Amniotic stem cell (primary cell): ENCODE results near the gene NEU1.
"Not testable (repeated sequence)": the region's sequence is repeated elsewhere in the genome, so short reads cannot be mapped to it uniquely, and the experiment has no call there.

ENCODE experiments used
- DNase-seq: peaks from one replicate; lab custom pipeline; 2025; lab: John Stamatoyannopoulos, UW

Gene NEU1

GRCh38 chr6:31874084-31874670 lies 11.6 kb upstream of the NEU1 start:
- no peak for DNase-seq

DNA sequence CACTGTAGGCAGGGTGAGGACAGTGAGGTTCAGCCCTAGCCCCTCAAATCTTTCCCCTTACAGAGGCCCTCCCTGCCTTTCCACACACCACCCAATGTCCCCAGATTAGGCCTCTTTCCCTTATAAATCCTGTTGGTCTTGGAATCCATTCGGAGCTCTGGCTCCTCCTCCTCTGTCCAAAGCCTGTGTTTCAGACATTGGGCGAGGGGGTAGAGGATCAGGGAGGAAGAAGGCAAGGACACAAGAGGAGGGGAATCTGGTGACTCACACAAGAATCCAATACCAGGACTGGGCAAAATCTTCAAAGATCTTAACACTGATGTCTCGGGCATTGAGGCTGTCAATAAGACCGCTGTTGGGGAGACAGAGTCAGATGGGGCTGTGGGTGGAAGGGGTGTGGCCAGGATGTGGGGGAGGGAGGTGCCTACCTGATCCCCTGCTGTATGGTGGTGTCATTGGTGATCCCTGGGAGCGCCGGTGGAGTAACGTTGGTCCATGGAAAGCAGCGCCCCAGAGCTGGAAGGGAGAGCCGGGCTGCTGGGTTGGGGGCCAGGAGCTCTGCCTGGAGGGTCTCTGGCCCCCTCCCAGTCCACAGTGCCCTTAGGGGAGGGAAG lies 8.5 kb upstream of the NEU1 start:
- no peak for DNase-seq

DNA sequence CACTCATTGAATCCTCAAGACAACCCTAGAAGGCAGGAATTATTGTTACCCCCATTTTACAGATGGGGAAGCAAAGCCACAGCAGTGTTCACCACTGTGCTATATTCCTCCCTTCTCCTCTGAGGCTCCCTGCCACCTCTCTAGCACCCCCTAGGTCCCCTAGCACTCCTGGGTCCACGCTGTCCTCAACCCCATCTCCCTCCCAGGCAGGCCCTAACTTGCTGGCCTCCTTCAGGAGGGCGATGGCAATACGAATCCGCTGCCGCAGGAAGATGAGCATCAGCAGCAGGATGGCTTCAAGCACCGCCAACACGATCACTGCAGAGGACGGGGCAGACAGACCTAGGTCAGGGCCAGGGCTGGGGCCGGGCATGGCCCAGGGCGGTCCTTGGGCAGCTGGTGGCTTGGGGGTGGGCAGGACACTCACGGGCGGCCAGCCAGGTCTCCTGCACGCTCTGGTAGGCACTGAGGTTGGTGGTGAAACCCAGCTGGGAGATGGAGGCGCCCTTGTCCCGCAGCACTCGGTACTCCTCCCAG lies 7.8 kb upstream of the NEU1 start:
- DNase-seq = no peak

DNA sequence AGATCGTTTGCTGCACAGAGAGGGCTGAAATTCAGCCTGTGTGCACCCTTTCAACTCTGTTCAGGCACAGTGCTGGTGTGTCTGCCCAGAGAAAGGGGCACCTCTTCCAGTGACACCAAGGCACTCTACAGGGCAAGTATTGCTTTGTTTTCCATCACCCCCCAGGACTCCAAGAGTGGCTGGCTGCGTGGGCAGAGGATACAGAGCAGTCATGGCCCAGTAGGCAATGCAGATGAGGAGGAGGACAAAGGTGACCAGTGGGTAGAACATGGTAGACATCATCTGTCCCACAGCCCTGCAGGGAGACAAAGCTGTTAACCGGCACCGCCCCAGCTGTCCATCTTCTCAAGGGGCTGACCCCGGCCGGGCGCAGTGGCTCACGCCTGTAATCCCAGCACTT lies 6.7 kb upstream of the NEU1 start:
- DNase-seq = no peak

DNA sequence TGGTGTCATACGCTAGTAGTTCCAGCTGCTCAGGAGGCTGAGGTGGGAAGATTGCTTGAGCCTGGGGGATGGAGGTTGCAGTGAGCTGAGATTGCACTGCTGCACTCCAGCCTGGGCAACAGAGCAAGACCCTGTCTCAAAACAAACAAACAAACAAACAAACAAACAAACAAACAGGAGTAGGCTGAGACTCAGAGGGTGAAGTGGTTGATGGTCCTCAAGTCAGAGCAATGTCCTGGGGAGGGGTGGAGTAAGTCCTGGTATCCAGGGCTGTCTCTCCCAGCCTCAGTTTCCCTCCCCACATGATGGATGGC lies 6.0 kb upstream of the NEU1 start:
- DNase-seq = not testable (repeated sequence)

DNA sequence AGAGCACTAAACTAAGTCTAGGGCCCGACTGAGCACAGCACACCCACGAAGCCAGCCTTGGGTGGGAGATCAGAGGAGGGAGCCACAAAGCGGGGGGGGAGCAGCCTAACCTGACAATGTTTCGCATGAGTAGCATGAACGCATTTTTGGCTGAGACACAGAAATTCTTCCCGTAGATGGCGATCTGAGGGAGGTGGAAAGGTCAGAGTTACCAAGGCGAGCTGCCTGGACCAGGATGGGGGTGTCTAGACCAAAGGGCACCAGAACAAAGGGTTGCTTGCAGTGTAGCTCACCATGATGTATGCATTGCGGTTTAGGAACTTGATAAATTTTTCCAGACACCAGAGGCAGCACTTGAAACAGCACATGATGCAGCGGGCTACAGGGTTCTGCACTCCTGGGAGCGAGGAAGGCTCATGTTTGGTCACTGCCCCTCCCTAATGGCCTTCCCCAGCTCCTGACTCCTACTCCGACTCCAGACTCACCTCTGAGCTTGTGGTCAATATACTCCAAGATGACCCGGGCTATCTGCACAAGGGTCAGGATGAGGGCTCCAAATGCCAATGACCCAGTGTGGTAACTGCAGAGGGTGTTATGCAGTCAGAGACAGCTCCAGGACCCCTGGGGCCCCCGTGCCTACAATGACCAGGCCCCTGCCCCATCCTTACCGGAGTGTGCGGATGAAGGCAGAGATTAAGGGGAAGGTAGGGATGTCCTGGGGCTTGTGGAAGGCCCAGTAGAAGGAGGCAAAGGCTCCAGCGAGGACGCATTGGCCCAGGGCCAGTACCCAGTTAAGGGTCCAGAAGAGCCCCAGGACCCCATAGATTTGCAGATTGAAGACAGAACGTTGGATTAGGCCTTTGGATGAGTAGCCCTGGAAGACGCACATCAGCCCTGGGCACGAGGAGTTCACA lies 2.8 kb upstream of the NEU1 start:
- DNase-seq = no peak

DNA sequence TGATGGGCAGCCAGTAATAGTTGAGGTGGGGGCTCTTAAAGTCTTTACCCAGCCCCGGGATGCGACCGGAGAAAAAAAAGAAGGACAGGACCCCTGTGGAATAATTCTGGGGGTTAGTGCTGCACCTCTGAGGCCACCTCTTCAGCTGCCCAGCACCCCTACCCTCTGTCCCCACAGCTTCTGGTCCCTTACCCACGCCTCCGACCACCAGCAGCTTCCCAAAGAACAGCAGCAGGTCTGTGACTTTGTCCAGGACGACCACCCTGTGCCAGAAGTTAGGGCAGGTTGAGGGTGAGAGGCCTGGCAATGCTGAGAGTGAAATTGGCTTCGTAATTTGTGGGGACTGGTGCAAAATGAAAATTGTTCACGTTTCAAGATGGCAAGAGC lies 2.2 kb upstream of the NEU1 start:
- no peak for DNase-seq

DNA sequence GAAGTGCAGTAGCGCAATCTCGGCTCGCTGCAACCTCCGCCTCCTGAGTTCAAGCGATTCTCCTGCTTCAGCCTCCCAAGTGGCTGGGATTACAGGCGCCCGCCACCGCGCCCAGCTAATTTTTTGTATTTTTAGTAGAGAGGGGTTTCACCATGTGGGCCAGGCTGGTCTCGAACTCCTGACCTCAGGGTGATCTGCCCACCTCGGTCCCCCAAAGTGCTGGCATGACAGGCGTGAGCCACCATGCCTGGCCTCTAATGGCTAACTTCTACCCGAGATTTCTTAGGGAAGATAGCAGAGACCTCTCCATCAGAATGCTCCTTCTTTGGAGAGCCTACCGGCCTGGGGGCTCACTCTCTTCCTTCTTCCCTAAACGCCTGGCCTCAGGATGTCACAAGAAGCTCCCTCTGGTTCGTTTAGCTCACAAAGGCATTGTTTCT lies 1.5 kb upstream of the NEU1 start:
- not testable (repeated sequence) for DNase-seq

- no peak for DNase-seq
Observed at GRCh38 chr6:31861919-31862343, 690 bp downstream of the NEU1 start.

DNA sequence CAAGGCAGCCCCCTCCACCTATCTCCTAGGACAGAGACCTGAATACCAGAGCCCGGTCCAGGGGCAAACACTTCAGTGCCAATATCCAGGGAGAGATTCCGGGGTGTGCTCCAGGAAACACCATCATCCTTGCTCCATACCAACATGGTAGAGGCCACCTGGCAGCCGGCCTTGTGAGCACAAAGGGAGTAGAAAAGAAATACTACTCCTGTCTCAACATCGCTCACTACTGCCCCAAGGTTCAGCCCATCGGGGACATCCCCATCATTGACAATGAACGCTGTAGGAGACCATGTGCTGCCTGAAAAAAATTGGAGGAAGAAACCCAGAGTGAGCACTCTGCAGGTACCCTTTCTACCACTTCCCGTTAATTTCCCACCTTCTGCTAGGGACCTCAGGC lies 1.5 kb downstream of the NEU1 start:
- DNase-seq = no peak

GRCh38 chr6:31860349-31860748 lies 2.3 kb downstream of the NEU1 start:
- DNase-seq = no peak

DNA sequence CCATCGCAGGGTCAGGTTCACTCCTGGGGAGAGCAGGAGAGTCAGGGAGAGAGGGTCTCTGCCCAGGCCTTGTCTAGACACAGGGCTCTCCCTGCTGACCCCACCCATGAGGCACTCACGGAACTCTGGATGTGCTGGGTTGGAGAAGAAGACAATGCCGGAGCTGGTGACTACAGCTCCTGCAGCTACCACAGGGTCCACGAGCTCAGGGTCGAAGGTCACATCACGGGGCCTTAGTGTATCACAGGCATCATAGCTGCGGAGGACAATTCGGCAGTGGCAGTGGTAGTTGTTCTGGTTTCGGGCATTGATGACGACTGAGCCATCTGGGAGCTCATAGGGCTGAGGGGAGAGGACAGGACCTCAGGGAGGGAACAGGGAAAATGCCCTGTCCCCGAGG lies 2.7 kb downstream of the NEU1 start:
- DNase-seq = no peak

DNA sequence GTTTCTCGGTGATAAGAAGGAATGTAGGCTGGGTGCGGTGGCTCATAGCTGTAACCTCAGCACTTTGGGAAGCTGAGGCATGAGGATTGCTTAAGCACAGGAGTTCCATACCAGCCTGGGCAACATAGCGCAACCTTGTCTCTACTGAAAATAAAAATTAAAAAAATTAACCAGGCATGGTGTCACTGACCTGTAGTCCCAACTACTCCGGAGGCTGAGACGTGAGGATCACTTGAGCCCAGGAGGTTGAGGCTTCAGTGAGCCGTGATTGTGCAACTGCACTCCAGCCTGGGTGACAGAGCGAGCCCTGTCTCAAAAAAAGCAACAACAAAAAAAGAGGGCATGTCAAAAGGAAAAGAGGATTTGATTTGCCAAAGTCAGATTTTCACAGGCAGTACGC lies 3.9 kb downstream of the NEU1 start:
- no peak for DNase-seq

GRCh38 chr6:31857774-31858173 lies 4.8 kb downstream of the NEU1 start:
- not testable (repeated sequence) for DNase-seq

- not testable (repeated sequence) for DNase-seq
Observed at GRCh38 chr6:31851980-31852718, 10.5 kb downstream of the NEU1 start.

- DNase-seq = no peak
Observed at GRCh38 chr6:31851485-31851832, 11.2 kb downstream of the NEU1 start.

- DNase-seq = no peak
Observed at GRCh38 chr6:31850765-31851484, 11.7 kb downstream of the NEU1 start.

DNA sequence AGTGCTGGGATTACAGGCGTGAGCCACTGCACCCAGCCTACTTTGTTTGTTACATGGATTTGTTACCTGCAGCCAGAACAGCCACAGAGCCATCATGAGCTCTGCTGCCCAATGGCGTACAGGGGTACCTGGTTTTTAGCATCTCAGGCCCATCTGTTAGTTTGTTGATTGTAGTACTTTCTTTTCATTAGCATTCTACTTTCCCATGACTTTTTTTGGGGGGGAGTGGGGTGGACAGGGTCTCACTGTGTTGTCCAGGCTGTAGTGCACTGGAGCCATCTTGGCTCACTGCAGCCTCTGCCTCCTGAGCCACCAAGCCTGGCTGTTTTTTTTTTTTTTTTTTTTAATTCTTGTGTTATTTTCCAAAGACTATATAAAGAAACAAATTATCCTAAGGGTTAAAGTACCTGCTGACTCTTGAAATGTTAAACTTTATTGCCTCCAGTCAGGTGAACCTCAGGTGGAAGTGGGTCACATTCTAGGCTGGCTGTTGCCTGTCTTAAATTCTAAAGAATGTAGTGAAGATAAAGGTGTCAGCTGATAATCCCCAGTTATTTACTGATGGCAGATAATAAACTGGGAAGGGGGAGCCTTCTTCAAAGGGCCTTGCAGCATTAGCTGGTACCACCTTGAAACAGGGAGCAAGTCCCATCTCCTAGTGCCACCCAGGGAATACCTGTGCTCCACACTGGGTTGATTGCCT lies 15.2 kb downstream of the NEU1 start:
- no peak for DNase-seq

DNA sequence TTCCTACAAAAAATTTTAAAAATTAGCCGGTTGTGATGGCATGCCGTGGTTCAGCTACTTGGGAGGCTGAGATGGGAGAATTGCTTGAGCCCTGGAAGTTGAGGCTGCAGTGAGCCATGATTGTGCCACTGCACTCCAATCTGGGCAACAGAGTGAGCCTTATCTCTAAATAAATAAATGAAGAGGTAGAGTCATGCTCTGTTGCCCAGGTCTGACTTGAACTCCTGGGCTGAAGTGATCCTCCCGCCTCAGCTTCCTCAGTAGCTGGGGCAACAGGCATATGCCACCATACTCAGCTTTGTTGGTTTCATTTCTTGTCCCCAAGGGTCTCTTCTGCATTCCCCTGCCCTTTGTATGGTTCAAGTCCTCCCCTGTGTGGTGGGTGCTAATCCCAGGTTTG lies 18.1 kb downstream of the NEU1 start:
- no peak for DNase-seq

GRCh38 chr6:31842053-31842452 lies 20.6 kb downstream of the NEU1 start:
- no peak for DNase-seq

- not testable (repeated sequence) for DNase-seq
Observed at GRCh38 chr6:31839779-31840126, 22.9 kb downstream of the NEU1 start.
